Activated CD8-positive, alpha-beta T cell treated with anti-CD3 and anti-CD28 coated beads for 36 hours (primary cell): ENCODE data around the gene MCTP1. TPM values are rescaled to one million over a fixed set of nuclear protein-coding genes. Genes with fewer than 3 reads are reported as not detected.

Experiments
- ATAC-seq: fragments of 200-7000 bp; cut with Tn5 transposase; one replicate; pipeline ENCODE4 v1.10.0; 2021; ENCODE audit warnings: mild to moderate bottlenecking, moderate library complexity
- CTCF ChIA-PET: fragments of 350-600 bp; sonication (Branson Sonifier 250); formaldehyde crosslinking; loops from one replicate; lab custom pipeline; 2021; ENCODE audit warnings: antibody characterized with exemption; lab: Charles Lee
- POLR2A ChIA-PET: fragments of 350-600 bp; sonication (Branson Sonifier 250); formaldehyde crosslinking; loops from one replicate; lab custom pipeline; 2021; ENCODE audit warnings: antibody characterized with exemption; lab: Charles Lee
- DNase-seq: peaks from one replicate; pipeline ENCODE4 v3.0.0-alpha.2; 2020
- H3K27ac Mint-ChIP-seq: one replicate; pipeline ENCODE4 v1.8.0; 2021; ENCODE audit warnings: mild to moderate bottlenecking, mixed read lengths
- H3K27me3 Mint-ChIP-seq: one replicate; pipeline ENCODE4 v1.8.0; 2021; ENCODE audit warnings: mixed read lengths
- H3K36me3 Mint-ChIP-seq: one replicate; pipeline ENCODE4 v1.8.0; 2021; ENCODE audit warnings: low read depth, mixed read lengths
- H3K4me1 Mint-ChIP-seq: one replicate; pipeline ENCODE4 v1.8.0; 2021; ENCODE audit warnings: low read depth, mixed read lengths
- H3K4me3 Mint-ChIP-seq: one replicate; pipeline ENCODE4 v1.8.0; 2021; ENCODE audit warnings: mild to moderate bottlenecking, moderate library complexity, mixed read lengths
- H3K9me3 Mint-ChIP-seq: one replicate; pipeline ENCODE4 v1.8.0; 2021; ENCODE audit warnings: mixed read lengths
- CTCF ChIP-seq: fragments of 200-600 bp; IDR thresholded peaks from one replicate; pipeline ENCODE4 v1.8.0; 2022; ENCODE audit warnings: antibody characterized with exemption, mild to moderate bottlenecking
- intact Hi-C: fragments of 100-400 bp; cut with micrococcal nuclease; formaldehyde crosslinking; loops from one replicate; pipeline ENCODE4 v1.10.0; 2022
- total RNA-seq, 2 experiments: library from RNA; stranded (reverse); gene quantifications; one replicate each; pipeline ENCODE4 v1.2.3, GENCODE V29; 2021

The MCTP1 gene
- total RNA-seq, 2 experiments from 2014 or later, result 0.20 to 0.40 TPM

- CTCF ChIA-PET, result interaction anchor here (0.8 to 1.4 kb wide), 2 partner anchors 167 to 249 kb away, joined by 3 to 4 read pairs; no protein-coding TSS in a partner anchor
- intact Hi-C loops, result loop anchor here (10.0 kb wide), 1 partner anchor 78 kb away; the partner anchor contains the start of genes KIAA0825 and SLF1
- peaks cover 2% of the 10 kb centered on the region for H3K4me1 Mint-ChIP-seq
Measured at GRCh38 chr5:94692581-94692980, 592.3 kb downstream of the MCTP1 start.

GRCh38 chr5:94691949-94692348 lies 592.9 kb downstream of the MCTP1 start:
- Mint-ChIP-seq H3K4me3 (no peak overlapping the region), H3K4me1 (peaks cover 2% of the 10 kb centered on the region), H3K27me3 (no peaks in the 10 kb centered on the region), H3K9me3 (no peaks in the 10 kb centered on the region), H3K27ac (no peak overlapping the region), H3K36me3 (peaks cover 18% of the 10 kb centered on the region)
- ChIA-PET CTCF (interaction anchor here (1.4 kb wide), 1 partner anchor 167 kb away, joined by 3 read pairs; no protein-coding TSS in a partner anchor), POLR2A (no interaction called here)
- DNase-seq (no peak), ATAC-seq (no peak)
- intact Hi-C loops, result loop anchor here (10.0 kb wide), 1 partner anchor 77 kb away; the partner anchor contains the start of genes KIAA0825 and SLF1
- TF ChIP-seq CTCF, result no peak

More at GRCh38 chr5:94692581-94692980, 592.3 kb downstream of the MCTP1 start:
- no peak overlapping the region for H3K27ac Mint-ChIP-seq
- peaks cover 16% of the 10 kb centered on the region for H3K36me3 Mint-ChIP-seq
- POLR2A ChIA-PET, result no interaction called here
- no peak for TF ChIP-seq CTCF
- no peaks in the 10 kb centered on the region for H3K9me3 Mint-ChIP-seq
- no peak overlapping the region for H3K4me3 Mint-ChIP-seq
- H3K27me3 Mint-ChIP-seq, result no peaks in the 10 kb centered on the region
- ATAC-seq (no peak), DNase-seq (no peak)

GRCh38 chr5:94691291-94691690 lies 593.6 kb downstream of the MCTP1 start:
- CTCF ChIA-PET, result interaction anchor here (1.0 kb wide), 1 partner anchor 166 kb away, joined by 3 read pairs; no protein-coding TSS in a partner anchor
- DNase-seq (no peak), ATAC-seq (no peak)
- intact Hi-C loops, result loop anchor here (10.0 kb wide), 1 partner anchor 76 kb away; the partner anchor contains the start of genes KIAA0825 and SLF1
- Mint-ChIP-seq H3K27me3 (no peaks in the 10 kb centered on the region), H3K4me1 (peaks cover 2% of the 10 kb centered on the region), H3K36me3 (peaks cover 18% of the 10 kb centered on the region), H3K9me3 (no peaks in the 10 kb centered on the region), H3K27ac (no peak overlapping the region), H3K4me3 (no peak overlapping the region)
- no peak for TF ChIP-seq CTCF
- POLR2A ChIA-PET, result no interaction called here

GRCh38 chr5:94690778-94691177 lies 594.1 kb downstream of the MCTP1 start:
- Mint-ChIP-seq H3K27me3 (no peaks in the 10 kb centered on the region), H3K27ac (no peak overlapping the region), H3K4me3 (no peak overlapping the region), H3K9me3 (no peaks in the 10 kb centered on the region), H3K4me1 (peaks cover 2% of the 10 kb centered on the region), H3K36me3 (peaks cover 21% of the 10 kb centered on the region)
- no peak for TF ChIP-seq CTCF
- ATAC-seq, result no peak
- CTCF ChIA-PET, result interaction anchor here (1.0 kb wide), 1 partner anchor 166 kb away, joined by 3 read pairs; no protein-coding TSS in a partner anchor
- intact Hi-C loops, result loop anchor here (10.0 kb wide), 1 partner anchor 76 kb away; the partner anchor contains the start of genes KIAA0825 and SLF1
- POLR2A ChIA-PET, result no interaction called here
- no peak for DNase-seq

GRCh38 chr5:94689908-94690307 lies 595.0 kb downstream of the MCTP1 start:
- peaks cover 22% of the 10 kb centered on the region for H3K36me3 Mint-ChIP-seq
- H3K27ac Mint-ChIP-seq, result no peak overlapping the region
- H3K27me3 Mint-ChIP-seq, result no peaks in the 10 kb centered on the region
- no peaks in the 10 kb centered on the region for H3K9me3 Mint-ChIP-seq
- intact Hi-C loops, result loop anchor here (10.0 kb wide), 2 partner anchors 75 to 165 kb away; partner anchors contain the start of genes KIAA0825 and SLF1
- H3K4me3 Mint-ChIP-seq, result no peak overlapping the region
- no peak for TF ChIP-seq CTCF
- POLR2A ChIA-PET, result no interaction called here
- CTCF ChIA-PET, result no interaction called here
- ATAC-seq, result no peak
- no peak for DNase-seq
- peaks cover 2% of the 10 kb centered on the region for H3K4me1 Mint-ChIP-seq
